Left ventricle myocardium inferior (tissue), 1 donor: ENCODE results near the gene MAGI1. TPM values are rescaled to one million over a fixed set of nuclear protein-coding genes. Genes with fewer than 3 reads are reported as not detected.

Experiments used
- DNase-seq: peaks from one replicate; pipeline ENCODE4 v3.0.0-alpha.2; 2020
- H3K27ac ChIP-seq: fragments of 200-600 bp; replicated peaks from 2 replicates; pipeline ENCODE4 v1.8.0; 2021
- H3K27me3 ChIP-seq: fragments of 200-600 bp; 2 replicates; pipeline ENCODE4 v1.8.0; 2021; ENCODE audit warnings: low read depth
- H3K36me3 ChIP-seq: fragments of 200-600 bp; 2 replicates; pipeline ENCODE4 v1.8.0; 2021
- H3K4me1 ChIP-seq: fragments of 200-600 bp; 2 replicates; pipeline ENCODE4 v1.8.0; 2021
- H3K4me3 ChIP-seq: fragments of 200-600 bp; 2 replicates; pipeline ENCODE4 v1.8.0; 2021; ENCODE audit warnings: mild to moderate bottlenecking, moderate library complexity
- H3K9me3 ChIP-seq: fragments of 200-600 bp; replicated peaks from 2 replicates; pipeline ENCODE4 v1.8.0; 2021
- CTCF ChIP-seq: fragments of 200-600 bp; IDR thresholded peaks from 2 replicates; pipeline ENCODE4 v1.8.0; 2021; ENCODE audit warnings: antibody characterized with exemption, mild to moderate bottlenecking, borderline replicate concordance
- intact Hi-C: fragments of 100-400 bp; cut with micrococcal nuclease; formaldehyde crosslinking; loops from one replicate; pipeline ENCODE4 v1.11.0; 2022
- total RNA-seq: library from RNA; stranded (reverse); fragmentation: NEBNext Ultra II Directional; extraction: Animal tissue kit (Norgen Biotek cat#: 25700); gene quantifications from one replicate; pipeline ENCODE4 v1.2.1, GENCODE V29; 2021
- donor health status: DM: no; HTN: yes; CAD: no; lungs with severe emphysema.

Gene MAGI1
- total RNA-seq, 1 donor from 2014 or later: 36.6 TPM

- H3K36me3 ChIP-seq: no peaks in the 10 kb centered on the region
- no peaks in the 10 kb centered on the region for H3K27me3 ChIP-seq
- TF ChIP-seq CTCF: no peak
- DNase-seq: no peak
- intact Hi-C loops: no loop called here
- H3K9me3 ChIP-seq: no peaks in the 10 kb centered on the region
- no peak overlapping the region for H3K4me3 ChIP-seq
- H3K4me1 ChIP-seq: peaks cover 33% of the 10 kb centered on the region
- H3K27ac ChIP-seq: peak overlapping the region; percentile 4
Measured at GRCh38 chr3:65924762-65925161, 114.0 kb downstream of the MAGI1 start.

- H3K4me3 ChIP-seq: no peak overlapping the region
- no peaks in the 10 kb centered on the region for H3K36me3 ChIP-seq
- no peaks in the 10 kb centered on the region for H3K27me3 ChIP-seq
- intact Hi-C loops: no loop called here
- H3K9me3 ChIP-seq: peaks cover 7% of the 10 kb centered on the region
- H3K4me1 ChIP-seq: peaks cover 24% of the 10 kb centered on the region
- no peak overlapping the region for H3K27ac ChIP-seq
- DNase-seq: no peak
- TF ChIP-seq CTCF: no peak
Measured at GRCh38 chr3:65922441-65922840, 116.3 kb downstream of the MAGI1 start.

- no peak for TF ChIP-seq CTCF
- H3K9me3 ChIP-seq: peaks cover 13% of the 10 kb centered on the region
- H3K4me1 ChIP-seq: peaks cover 23% of the 10 kb centered on the region
- no peak overlapping the region for H3K4me3 ChIP-seq
- H3K36me3 ChIP-seq: no peaks in the 10 kb centered on the region
- DNase-seq: no peak
- no peak overlapping the region for H3K27ac ChIP-seq
- intact Hi-C loops: loop anchor here (10.0 kb wide), 1 partner anchor 135 kb away; no protein-coding TSS in a partner anchor
- H3K27me3 ChIP-seq: no peaks in the 10 kb centered on the region
Measured at GRCh38 chr3:65919826-65920225, 118.9 kb downstream of the MAGI1 start.

- intact Hi-C loops: loop anchor here (10.0 kb wide), 1 partner anchor 131 kb away; no protein-coding TSS in a partner anchor
- Histone ChIP-seq H3K27ac (no peak overlapping the region), H3K9me3 (peaks cover 13% of the 10 kb centered on the region), H3K27me3 (no peaks in the 10 kb centered on the region), H3K4me3 (no peak overlapping the region), H3K36me3 (no peaks in the 10 kb centered on the region), H3K4me1 (peaks cover 31% of the 10 kb centered on the region)
- DNase-seq: no peak
- no peak for TF ChIP-seq CTCF
Measured at GRCh38 chr3:65915477-65915876, 123.2 kb downstream of the MAGI1 start.

GRCh38 chr3:65914740-65915367 is 123.9 kb downstream of the MAGI1 start:
- Histone ChIP-seq H3K9me3 (peaks cover 13% of the 10 kb centered on the region), H3K27me3 (no peaks in the 10 kb centered on the region), H3K36me3 (no peaks in the 10 kb centered on the region), H3K27ac (no peak overlapping the region), H3K4me1 (peaks cover 36% of the 10 kb centered on the region), H3K4me3 (no peak overlapping the region)
- intact Hi-C loops: loop anchor here (10.0 kb wide), 1 partner anchor 130 kb away; no protein-coding TSS in a partner anchor
- DNase-seq: no peak
- peak; percentile 18 for TF ChIP-seq CTCF
